H1 (cell line): Measurements from ENCODE around the gene SLC13A4. TPM values are rescaled to one million over a fixed set of nuclear protein-coding genes. Genes with fewer than 3 reads are reported as not detected.

Experiments
- CTCF ChIA-PET: fragments of 300-600 bp; sonication (Branson Sonifier 250); formaldehyde crosslinking; loops from one replicate; lab custom pipeline; 2021; ENCODE audit not compliant: partially characterized antibody; lab: Charles Lee
- POLR2A ChIA-PET: fragments of 300-600 bp; sonication (Branson Sonifier 250); formaldehyde crosslinking; loops from one replicate; lab custom pipeline; 2021; ENCODE audit warnings: inconsistent platforms; ENCODE audit not compliant: partially characterized antibody; lab: Charles Lee
- DNase-seq, 2 experiments: peaks; one replicate each; pipeline versions ENCODE4 v3.0.0 to v3.0.0-alpha.2; 2010 to 2022; ENCODE audit warnings: low spot score in 2 of 2, low read depth in 1 of 2, mixed read lengths in 1 of 2
- FAIRE-seq: peaks from 2 replicates; lab custom pipeline; 2011; peaks lifted over from hg19 to GRCh38; lab: Jason Lieb, UNC
- H2AFZ ChIP-seq: 2 replicates; pipeline ENCODE4 v1.8.1; 2012; ENCODE audit warnings: low read length, inconsistent platforms
- H2AK5ac ChIP-seq: 2 replicates; pipeline ENCODE4 v1.6.1; 2013; ENCODE audit warnings: low read depth, low read length
- H2BK120ac ChIP-seq: replicated peaks from 2 replicates; pipeline ENCODE3; 2013; ENCODE audit warnings: low read depth, low read length, inconsistent platforms
- H2BK12ac ChIP-seq: 2 replicates; pipeline ENCODE4 v1.6.1; 2013; ENCODE audit warnings: low read depth, low read length
- H2BK15ac ChIP-seq: 2 replicates; pipeline ENCODE4 v1.6.1; 2013; ENCODE audit warnings: low read length
- H2BK20ac ChIP-seq: 2 replicates; pipeline ENCODE4 v1.6.1; 2013; ENCODE audit warnings: low read length
- H2BK5ac ChIP-seq: 2 replicates; pipeline ENCODE4 v1.6.1; 2013; ENCODE audit warnings: low read depth, low read length
- H3K14ac ChIP-seq: 2 replicates; pipeline ENCODE4 v1.6.1; 2013; ENCODE audit warnings: inconsistent platforms; ENCODE audit not compliant: insufficient read length
- H3K18ac ChIP-seq: 2 replicates; pipeline ENCODE4 v1.6.1; 2013; ENCODE audit warnings: low read length; ENCODE audit errors: extremely low read depth
- H3K23ac ChIP-seq: 2 replicates; pipeline ENCODE4 v1.6.1; 2013; ENCODE audit warnings: inconsistent platforms; ENCODE audit not compliant: insufficient read length
- H3K23me2 ChIP-seq: 2 replicates; pipeline ENCODE4 v1.6.1; 2013; ENCODE audit warnings: low read depth, low read length
- H3K27ac ChIP-seq: 2 replicates; pipeline ENCODE4 v1.6.1; 2011; ENCODE audit warnings: low read depth, low read length, inconsistent platforms
- H3K27me3 ChIP-seq, 4 experiments: replicated peaks in 1 of 4; 1 replicate in 1 of 4; 2 replicates in 3 of 4; pipeline versions ENCODE4 v1.6.1 to v1.8.1; 2011 to 2013; ENCODE audit warnings: low read length in 3 of 4, mild to moderate bottlenecking in 3 of 4, inconsistent platforms in 2 of 4, mixed read lengths in 2 of 4, moderate library complexity in 1 of 4; ENCODE audit not compliant: control insufficient read depth in 3 of 4, insufficient read depth in 3 of 4; ENCODE audit errors: extremely low read depth in 1 of 4
- H3K36me3 ChIP-seq, 4 experiments: 2 replicates each; pipeline versions ENCODE4 v1.6.1 to v1.8.1; 2011 to 2013; ENCODE audit warnings: mild to moderate bottlenecking in 4 of 4, low read length in 3 of 4, moderate library complexity in 2 of 4, control low read depth in 1 of 4, inconsistent platforms in 1 of 4; ENCODE audit not compliant: insufficient read depth in 4 of 4, control insufficient read depth in 2 of 4
- H3K4ac ChIP-seq: replicated peaks from 2 replicates; pipeline ENCODE3; 2013; ENCODE audit warnings: low read length, low read depth, mixed read lengths, inconsistent platforms; ENCODE audit not compliant: insufficient read length
- H3K4me1 ChIP-seq, 4 experiments: replicated peaks in 1 of 4; 1 replicate in 1 of 4; 2 replicates in 3 of 4; pipeline versions ENCODE4 v1.6.1 to v1.8.1; 2011 to 2013; ENCODE audit warnings: low read length in 3 of 4, inconsistent platforms in 2 of 4, mixed read lengths in 1 of 4; ENCODE audit not compliant: insufficient read depth in 4 of 4, control insufficient read depth in 3 of 4
- H3K4me2 ChIP-seq, 2 experiments: 2 replicates each; pipeline versions ENCODE4 v1.6.1 to v1.8.1; 2011 to 2013; ENCODE audit warnings: low read depth in 2 of 2, low read length in 2 of 2, control low read depth in 1 of 2, inconsistent platforms in 1 of 2, mild to moderate bottlenecking in 1 of 2; ENCODE audit not compliant: insufficient read depth in 1 of 2
- H3K4me3 ChIP-seq, 4 experiments: fragments of 200-600, 300-600 bp in 1 of 4; sonication (generic), shearing (Covaris generic), sonication (Bioruptor Twin) in 1 of 4; 2 replicates each; pipeline versions ENCODE4 v1.5.1 to v1.8.1; 2011 to 2016; ENCODE audit warnings: low read length in 4 of 4, low read depth in 3 of 4, control low read depth in 2 of 4, inconsistent platforms in 2 of 4, mild to moderate bottlenecking in 2 of 4, mixed read lengths in 1 of 4, moderate library complexity in 1 of 4; ENCODE audit not compliant: insufficient read depth in 2 of 4; ENCODE audit errors: extremely low read depth in 1 of 4
- H3K56ac ChIP-seq: replicated peaks from 2 replicates; pipeline ENCODE3; 2013; ENCODE audit warnings: low read depth, mild to moderate bottlenecking, mixed read lengths, low read length, inconsistent platforms; ENCODE audit not compliant: insufficient read length
- H3K79me1 ChIP-seq: 2 replicates; pipeline ENCODE4 v1.6.1; 2013; ENCODE audit warnings: low read depth, low read length, control low read depth
- H3K79me2 ChIP-seq, 2 experiments: 2 replicates each; pipeline versions ENCODE4 v1.6.1 to v1.8.1; 2012 to 2013; ENCODE audit warnings: low read length in 2 of 2, mild to moderate bottlenecking in 2 of 2, inconsistent platforms in 1 of 2; ENCODE audit not compliant: insufficient read depth in 2 of 2, control insufficient read depth in 1 of 2
- H3K9ac ChIP-seq, 4 experiments: replicated peaks in 1 of 4; 1 replicate in 1 of 4; 2 replicates in 3 of 4; pipeline versions ENCODE4 v1.6.1 to v1.8.1; 2011 to 2013; ENCODE audit warnings: low read depth in 3 of 4, low read length in 3 of 4, control low read depth in 2 of 4, mild to moderate bottlenecking in 2 of 4, moderate library complexity in 2 of 4, inconsistent platforms in 1 of 4; ENCODE audit errors: extremely low read depth in 1 of 4
- H3K9me3 ChIP-seq, 2 experiments: 2 replicates each; pipeline versions ENCODE4 v1.6.1 to v1.8.1; 2012 to 2013; ENCODE audit warnings: mild to moderate bottlenecking in 2 of 2, moderate library complexity in 2 of 2, control low read depth in 1 of 2, inconsistent platforms in 1 of 2, low read depth in 1 of 2, low read length in 1 of 2, mixed read lengths in 1 of 2; ENCODE audit not compliant: insufficient read depth in 2 of 2
- H4K20me1 ChIP-seq, 2 experiments: replicated peaks in 1 of 2; 2 replicates each; pipeline versions ENCODE3 to v1.8.1; 2011 to 2013; ENCODE audit warnings: inconsistent platforms in 2 of 2, low read length in 2 of 2, mild to moderate bottlenecking in 1 of 2; ENCODE audit not compliant: insufficient read depth in 2 of 2, control insufficient read depth in 1 of 2
- H4K5ac ChIP-seq: 2 replicates; pipeline ENCODE4 v1.6.1; 2013; ENCODE audit warnings: low read length, low read depth, mixed read lengths, inconsistent platforms; ENCODE audit not compliant: insufficient read length
- H4K8ac ChIP-seq: 2 replicates; pipeline ENCODE4 v1.8.0; 2013; ENCODE audit warnings: mild to moderate bottlenecking, moderate library complexity, low read length, inconsistent platforms; ENCODE audit not compliant: insufficient read depth; ENCODE audit errors: extremely low read depth
- H4K91ac ChIP-seq: replicated peaks from 2 replicates; pipeline ENCODE3; 2013; ENCODE audit warnings: low read length, mixed read lengths, inconsistent platforms; ENCODE audit not compliant: insufficient read length
- CBX5 ChIP-seq: fragments of 300-800, 300-1000 bp; sonication (generic); IDR thresholded peaks from 2 replicates; pipeline ENCODE4 v1.7.1; 2016; ENCODE audit warnings: antibody characterized with exemption, low read length, low read depth
- GABPA ChIP-seq: IDR thresholded peaks from 2 replicates; pipeline ENCODE4 v1.6.1; 2011; ENCODE audit warnings: mild to moderate bottlenecking, low read length, moderate library complexity, borderline replicate concordance; ENCODE audit not compliant: insufficient read depth
- HDAC6 ChIP-seq: IDR thresholded peaks from one replicate; pipeline ENCODE4 v1.7.1; 2012; ENCODE audit warnings: low read depth, mild to moderate bottlenecking, inconsistent platforms, low read length, moderate library complexity
- JUND ChIP-seq: IDR thresholded peaks from 2 replicates; pipeline ENCODE4 v1.6.1; 2011; ENCODE audit warnings: mild to moderate bottlenecking, improper control_type of control experiment, low read length
- KDM5A ChIP-seq: fragments of 200-600 bp; IDR thresholded peaks from 2 replicates; pipeline ENCODE4 v1.7.1; 2012; ENCODE audit warnings: mild to moderate bottlenecking, low read length, inconsistent platforms, mixed read lengths
- NRF1 ChIP-seq: IDR thresholded peaks from 2 replicates; pipeline ENCODE4 v1.6.1; 2011; ENCODE audit warnings: mild to moderate bottlenecking, low read depth, low read length, improper control_type of control experiment
- POU5F1 ChIP-seq: IDR thresholded peaks from 2 replicates; pipeline ENCODE4 v1.6.1; 2011; ENCODE audit warnings: low read depth, mild to moderate bottlenecking, low read length, moderate library complexity
- RAD21 ChIP-seq, 2 experiments: IDR thresholded peaks in 1 of 2; conservative IDR thresholded peaks in 1 of 2; 2 replicates each; pipeline ENCODE4 v1.6.1; 2011; ENCODE audit warnings: low read depth in 2 of 2, low read length in 2 of 2, improper control_type of control experiment in 1 of 2, inconsistent platforms in 1 of 2, mild to moderate bottlenecking in 1 of 2, moderate library complexity in 1 of 2
- TBP ChIP-seq: IDR thresholded peaks from 2 replicates; pipeline ENCODE4 v1.6.1; 2011; ENCODE audit warnings: low read depth, low read length, improper control_type of control experiment
- YY1 ChIP-seq: IDR thresholded peaks from 2 replicates; pipeline ENCODE4 v1.6.1; 2011; ENCODE audit warnings: low read depth, mild to moderate bottlenecking, low read length
- WGBS, 2 experiments: shearing (Covaris generic) in 1 of 2; methylation state at CpG; one replicate each; pipeline versions ENCODE4 v1.1.6 to v1.1.7; 2013 to 2015; ENCODE audit warnings: low lambda C conversion rate in 2 of 2, mixed read lengths in 2 of 2, inconsistent platforms in 1 of 2, low coverage in 1 of 2, missing lambda C conversion rate in 1 of 2; ENCODE audit not compliant: insufficient replicate concordance in 2 of 2, insufficient coverage in 1 of 2, insufficient read length in 1 of 2; ENCODE audit errors: extremely low coverage in 1 of 2, missing lambda C conversion rate in 1 of 2; 5-methylcytosine and 5-hydroxymethylcytosine counted together
- polyA plus RNA-seq, 7 experiments: library from polyadenylated mRNA; depleted of rRNA in 3 of 7; stranded (reverse) in 5 of 7; unstranded in 2 of 7; fragments of >200 nt in 5 of 7; fragments of 200-250 nt in 2 of 7; gene quantifications; 1 replicate in 5 of 7; 2 replicates in 1 of 7; 4 replicates in 1 of 7; pipeline versions ENCODE4 v1.2.1 to v1.2.3, GENCODE V29; 2011 to 2013; ENCODE audit warnings: missing spikeins in 2 of 7, mixed read lengths in 2 of 7
- total RNA-seq: library from RNA; stranded (reverse); fragmentation: NEBNext Ultra II Directional; extraction: Animal tissue kit (Norgen Biotek cat#: 25700); gene quantifications from 2 replicates; pipeline ENCODE4 v1.2.1, GENCODE V29; 2021
- TF ChIP-seq, protein P1 (sequence below): IDR thresholded peaks from 2 replicates; pipeline ENCODE4 v1.6.1; 2012; ENCODE audit warnings: inconsistent platforms

SLC13A4 gene
- total and polyA plus RNA-seq, 2 of the 8 experiments (the other 6 are each of a cell fraction or from before 2014, with no cell fraction given), result 3.9 to 7.5 TPM

DNA sequence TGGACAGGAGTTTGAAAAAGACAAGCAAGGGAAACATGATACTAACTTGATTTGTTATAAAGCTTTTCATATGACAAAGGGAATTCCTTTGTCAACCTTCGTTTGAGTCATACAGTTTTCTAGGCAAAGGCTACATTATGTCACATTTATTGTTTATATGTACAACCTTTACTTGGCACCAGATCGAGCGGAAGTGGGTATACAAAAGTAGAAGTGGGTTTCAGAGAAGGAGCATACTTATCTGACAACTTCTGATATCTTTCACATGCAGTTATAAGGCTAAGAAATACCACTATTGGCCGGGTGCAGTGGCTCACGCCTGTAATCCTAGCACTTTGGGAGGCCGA lies 54.7 kb downstream of the SLC13A4 start:
- no peak overlapping the region for H3K9ac ChIP-seq
- H4K8ac ChIP-seq, result no peak overlapping the region
- H4K5ac ChIP-seq, result no peak overlapping the region
- H3K27ac ChIP-seq, result no peak overlapping the region
- no peak overlapping the region for H3K56ac ChIP-seq
- H3K23me2 ChIP-seq, result no peaks in the 10 kb centered on the region
- DNase-seq (no peak), FAIRE-seq (no peak)
- no peak overlapping the region for H2BK20ac ChIP-seq
- H2BK120ac ChIP-seq, result no peak overlapping the region
- no peak overlapping the region for H3K4me3 ChIP-seq
- H2BK15ac ChIP-seq, result no peak overlapping the region
- H3K23ac ChIP-seq, result no peak overlapping the region
- peaks cover 0 to 23% (median 4%) of the 10 kb centered on the region in 4 experiments; a peak in 3 of 8 replicates for H3K36me3 ChIP-seq
- ChIA-PET CTCF (interaction anchor here (0.7 to 8.9 kb wide), 30 partner anchors 9 to 1918 kb away, joined by 3 to 133 read pairs (median 4); partner anchors contain the start of genes SLC13A4 and STMP1), POLR2A (interaction anchor here (1.6 to 3.3 kb wide), 2 partner anchors 9 to 11 kb away, joined by 6 to 12 read pairs; partner anchors contain the start of gene STMP1)
- peaks cover 2 to 55% of the 10 kb centered on the region in 2 experiments; a peak in 3 of 4 replicates for H3K79me2 ChIP-seq
- H3K9me3 ChIP-seq, result peaks cover 0 to 4% of the 10 kb centered on the region in 2 experiments; a peak in 2 of 4 replicates
- no peak overlapping the region for H2BK12ac ChIP-seq
- H3K14ac ChIP-seq, result no peak overlapping the region
- H3K4me2 ChIP-seq, result no peak overlapping the region
- H2AFZ ChIP-seq, result no peak overlapping the region
- H3K27me3 ChIP-seq, result no peaks in the 10 kb centered on the region
- 83% methylated on average over 6 of the region's 6 CpGs; no CpG with 5 or more reads in 1 of the 2 experiments for WGBS, 2 experiments
- no peak overlapping the region for H2AK5ac ChIP-seq
- H3K4ac ChIP-seq, result no peak overlapping the region
- H3K4me1 ChIP-seq, result no peaks in the 10 kb centered on the region
- H3K18ac ChIP-seq, result no peak overlapping the region
- TF ChIP-seq HDAC6 (no peak), CBX5 (no peak), NRF1 (no peak), POU5F1 (no peak), JUND (no peak), GABPA (no peak), TBP (no peak), RAD21 (IDR thresholded peaks at IDR 0.05 in 1 of 2, conservative IDR thresholded peaks at IDR 0.05 in 1 of 2; ENCODE audit: low read depth in 2 of 2, low read length in 2 of 2) (no peak), KDM5A (no peak), YY1 (no peak)
- TF ChIP-seq, protein P1, sequence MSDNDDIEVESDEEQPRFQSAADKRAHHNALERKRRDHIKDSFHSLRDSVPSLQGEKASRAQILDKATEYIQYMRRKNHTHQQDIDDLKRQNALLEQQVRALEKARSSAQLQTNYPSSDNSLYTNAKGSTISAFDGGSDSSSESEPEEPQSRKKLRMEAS, result no peak
- H4K91ac ChIP-seq, result no peak overlapping the region
- H3K79me1 ChIP-seq, result peaks cover 2% of the 10 kb centered on the region
- H4K20me1 ChIP-seq, result peaks cover 0 to 1% of the 10 kb centered on the region in 2 experiments
- H2BK5ac ChIP-seq, result no peak overlapping the region
